Breast epithelium (tissue), 4 donors: ENCODE results near the gene KIF21B. TPM values are rescaled to one million over a fixed set of nuclear protein-coding genes. Genes with fewer than 3 reads are reported as not detected.

Source experiments
- DNase-seq, 2 donors: peaks; one replicate each; pipeline ENCODE4 v3.0.0-alpha.2; 2019; ENCODE audit warnings: low spot score in 2 of 2
- H3K27ac ChIP-seq, 2 donors: fragments of 200-600 bp; sonication (generic) in 1 of 2; one replicate each; pipeline ENCODE4 v1.5.1; 2016 to 2019; ENCODE audit warnings: mild to moderate bottlenecking in 1 of 2
- H3K27me3 ChIP-seq, 2 donors: fragments of 200-600 bp; sonication (generic) in 1 of 2; one replicate each; pipeline versions ENCODE4 v1.5.1 to v1.6.0; 2017 to 2019; ENCODE audit warnings: control low read depth in 1 of 2, mild to moderate bottlenecking in 1 of 2
- H3K36me3 ChIP-seq: fragments of 200-600 bp; one replicate; pipeline ENCODE4 v1.5.1; 2019
- H3K4me1 ChIP-seq, 2 donors: fragments of 200-600 bp; sonication (generic); one replicate each; pipeline ENCODE4 v1.5.1; 2016 to 2019; ENCODE audit warnings: control low read depth in 1 of 2
- H3K4me3 ChIP-seq, 3 donors: fragments of 200-600 bp; sonication (generic); 1 replicate in 2 of 3; 2 replicates in 1 of 3; pipeline ENCODE4 v1.5.1; 2016 to 2019; ENCODE audit warnings: mild to moderate bottlenecking in 3 of 3, moderate library complexity in 2 of 3
- H3K9me3 ChIP-seq, 2 donors: fragments of 200-600 bp; sonication (generic) in 1 of 2; one replicate each; pipeline ENCODE4 v1.5.1; 2016 to 2019; ENCODE audit warnings: control low read depth in 1 of 2
- POLR2A ChIP-seq: fragments of 450-650 bp; IDR thresholded peaks from one replicate; pipeline ENCODE4 v1.6.1; 2016; ENCODE audit warnings: antibody characterized with exemption, mild to moderate bottlenecking, moderate library complexity
- POLR2AphosphoS5 ChIP-seq, 3 donors: sonication (generic); formaldehyde crosslinking; IDR thresholded peaks; one replicate each; pipeline ENCODE4 v1.6.1; 2017; ENCODE audit warnings: antibody characterized with exemption in 3 of 3
- intact Hi-C: fragments of 100-400 bp; cut with DNase I; formaldehyde crosslinking; loops from one replicate; pipeline ENCODE4 v1.15.1; 2023; ENCODE audit warnings: low total_unique reads
- total RNA-seq, 3 donors: library from RNA; depleted of rRNA; stranded (reverse); fragments of >200 nt; gene quantifications; one replicate each; pipeline ENCODE4 v1.1.0, GENCODE V29; 2016
- TF ChIP-seq, protein P1 (sequence below), 3 donors: fragments of 450-650 bp; IDR thresholded peaks; one replicate each; pipeline ENCODE4 v1.5.1; 2016 to 2017; ENCODE audit warnings: antibody characterized with exemption in 3 of 3, mild to moderate bottlenecking in 3 of 3, moderate library complexity in 3 of 3

The KIF21B gene
- total RNA-seq, 3 donors from 2014 or later = 0.96 to 2.6 (median 1.3) TPM

GRCh38 chr1:201039876-201040275, 16.4 kb upstream of the KIF21B start:
- H3K9me3 ChIP-seq = no peaks in the 10 kb centered on the region
- H3K27me3 ChIP-seq = peaks cover 0 to 5% of the 10 kb centered on the region in 2 donors
- intact Hi-C loops = loop anchor here (10.0 kb wide), 1 partner anchor 65 kb away; no protein-coding TSS in a partner anchor
- no peak for TF ChIP-seq POLR2A
- H3K4me3 ChIP-seq = no peak overlapping the region
- H3K4me1 ChIP-seq = no peaks in the 10 kb centered on the region
- DNase-seq = no peak
- H3K27ac ChIP-seq = no peak overlapping the region
- H3K36me3 ChIP-seq = no peaks in the 10 kb centered on the region

DNA sequence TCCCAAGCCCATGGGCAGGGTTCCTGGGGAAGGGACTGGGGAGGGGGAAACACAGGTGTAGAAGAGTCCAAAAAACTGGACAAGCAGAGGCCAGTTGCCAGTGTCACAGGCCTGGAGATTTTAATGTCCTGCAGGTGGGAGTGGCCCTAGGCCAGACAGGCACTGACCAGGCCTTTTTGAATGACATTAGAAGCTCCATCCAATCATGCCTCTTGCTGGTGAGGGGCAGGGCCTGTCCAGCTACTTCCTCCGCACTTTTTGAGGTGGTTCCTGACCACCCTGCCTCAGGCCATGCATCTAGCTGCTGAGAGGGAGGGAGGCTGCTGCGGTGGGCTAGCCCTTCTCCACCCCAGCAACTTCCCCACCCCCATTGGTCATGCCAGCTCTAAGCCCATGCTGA, 15.9 kb upstream of the KIF21B start:
- Histone ChIP-seq H3K27me3 (peaks cover 0 to 5% of the 10 kb centered on the region in 2 donors), H3K4me3 (no peak overlapping the region), H3K4me1 (no peaks in the 10 kb centered on the region), H3K36me3 (no peaks in the 10 kb centered on the region), H3K9me3 (no peaks in the 10 kb centered on the region), H3K27ac (no peak overlapping the region)
- no peak for DNase-seq
- TF ChIP-seq, protein P1, sequence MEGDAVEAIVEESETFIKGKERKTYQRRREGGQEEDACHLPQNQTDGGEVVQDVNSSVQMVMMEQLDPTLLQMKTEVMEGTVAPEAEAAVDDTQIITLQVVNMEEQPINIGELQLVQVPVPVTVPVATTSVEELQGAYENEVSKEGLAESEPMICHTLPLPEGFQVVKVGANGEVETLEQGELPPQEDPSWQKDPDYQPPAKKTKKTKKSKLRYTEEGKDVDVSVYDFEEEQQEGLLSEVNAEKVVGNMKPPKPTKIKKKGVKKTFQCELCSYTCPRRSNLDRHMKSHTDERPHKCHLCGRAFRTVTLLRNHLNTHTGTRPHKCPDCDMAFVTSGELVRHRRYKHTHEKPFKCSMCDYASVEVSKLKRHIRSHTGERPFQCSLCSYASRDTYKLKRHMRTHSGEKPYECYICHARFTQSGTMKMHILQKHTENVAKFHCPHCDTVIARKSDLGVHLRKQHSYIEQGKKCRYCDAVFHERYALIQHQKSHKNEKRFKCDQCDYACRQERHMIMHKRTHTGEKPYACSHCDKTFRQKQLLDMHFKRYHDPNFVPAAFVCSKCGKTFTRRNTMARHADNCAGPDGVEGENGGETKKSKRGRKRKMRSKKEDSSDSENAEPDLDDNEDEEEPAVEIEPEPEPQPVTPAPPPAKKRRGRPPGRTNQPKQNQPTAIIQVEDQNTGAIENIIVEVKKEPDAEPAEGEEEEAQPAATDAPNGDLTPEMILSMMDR (IDR thresholded peaks at IDR 0.05) = no peak
- TF ChIP-seq POLR2AphosphoS5 (IDR thresholded peaks at IDR 0.05) (no peak), POLR2A (no peak)
- intact Hi-C loops = no loop called here

DNA sequence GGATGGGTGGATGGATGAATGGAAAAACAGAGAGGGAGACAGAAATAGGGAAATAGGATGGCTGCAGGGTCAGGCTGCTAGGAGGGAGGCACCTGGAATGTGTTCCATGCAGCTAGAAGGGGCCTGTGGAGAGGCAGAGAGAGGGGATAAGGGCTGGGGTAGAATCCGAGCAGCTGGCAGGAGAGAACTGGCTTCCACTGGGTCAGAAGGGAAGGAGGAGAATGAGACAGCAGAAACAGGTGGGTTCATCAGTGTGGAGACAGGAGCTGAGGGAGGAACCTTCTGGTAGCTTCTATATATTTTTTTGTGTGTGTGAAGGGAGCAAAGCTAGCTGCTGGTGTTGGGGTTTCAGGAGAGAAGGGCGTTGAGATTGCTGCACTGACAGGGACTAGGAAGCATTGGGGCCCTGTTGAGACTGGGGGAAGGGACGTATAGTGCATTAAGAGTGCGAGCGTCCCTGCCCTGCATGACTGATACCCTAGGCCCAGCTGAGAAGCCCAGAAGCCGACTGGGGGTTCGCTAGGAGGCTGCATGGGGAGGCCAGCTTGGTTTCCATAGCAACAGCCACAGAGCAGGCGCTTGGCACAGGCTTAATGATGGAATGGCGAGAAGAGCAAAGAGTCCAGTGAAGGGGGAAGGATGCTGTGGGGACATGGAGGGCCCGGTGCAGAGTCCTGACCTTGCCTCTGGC, 14.8 kb upstream of the KIF21B start:
- Histone ChIP-seq H3K9me3 (no peaks in the 10 kb centered on the region), H3K27me3 (peaks cover 0 to 5% of the 10 kb centered on the region in 2 donors), H3K36me3 (no peaks in the 10 kb centered on the region), H3K27ac (no peak overlapping the region), H3K4me1 (no peaks in the 10 kb centered on the region), H3K4me3 (no peak overlapping the region)
- TF ChIP-seq POLR2A (no peak), POLR2AphosphoS5 (IDR thresholded peaks at IDR 0.05) (no peak)
- DNase-seq = no peak
- intact Hi-C loops = no loop called here

- intact Hi-C loops = no loop called here
- TF ChIP-seq POLR2AphosphoS5 (IDR thresholded peaks at IDR 0.05) (no peak), POLR2A (no peak)
- TF ChIP-seq, protein P1 (IDR thresholded peaks at IDR 0.05) = no peak
- no peak for DNase-seq
- Histone ChIP-seq H3K27ac (no peak overlapping the region), H3K27me3 (peaks cover 0 to 5% of the 10 kb centered on the region in 2 donors), H3K36me3 (no peaks in the 10 kb centered on the region), H3K4me1 (no peaks in the 10 kb centered on the region), H3K4me3 (no peak overlapping the region), H3K9me3 (no peaks in the 10 kb centered on the region)
Measured at GRCh38 chr1:201036188-201036842, 12.8 kb upstream of the KIF21B start.

DNA sequence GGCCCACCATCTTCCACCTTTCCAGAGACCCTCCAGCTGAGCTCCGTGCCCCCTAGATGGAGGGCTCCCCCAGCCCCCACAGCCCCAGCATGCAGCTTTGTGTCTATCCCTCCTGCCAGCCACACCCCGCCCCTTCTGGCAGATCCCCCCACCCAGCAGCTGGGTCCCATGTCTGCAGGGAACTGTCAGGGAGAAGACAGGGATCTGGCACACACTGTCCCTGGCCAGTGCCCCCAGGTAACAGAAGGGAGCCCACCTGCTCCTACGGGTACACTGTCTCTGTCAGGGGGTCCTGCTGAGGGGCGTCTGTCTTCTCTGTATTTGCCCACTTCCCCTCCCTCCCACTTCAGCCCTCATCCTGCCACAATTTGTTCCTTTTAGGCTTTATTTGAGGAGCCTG, 11.2 kb upstream of the KIF21B start:
- DNase-seq = no peak
- intact Hi-C loops = no loop called here
- peaks cover 0 to 5% of the 10 kb centered on the region in 2 donors for H3K27me3 ChIP-seq
- TF ChIP-seq POLR2AphosphoS5 (IDR thresholded peaks at IDR 0.05) (no peak), POLR2A (no peak)
- TF ChIP-seq, protein P1 (IDR thresholded peaks at IDR 0.05) = no peak
- H3K4me3 ChIP-seq = no peak overlapping the region
- no peaks in the 10 kb centered on the region for H3K9me3 ChIP-seq
- no peaks in the 10 kb centered on the region for H3K36me3 ChIP-seq
- H3K4me1 ChIP-seq = no peaks in the 10 kb centered on the region
- no peak overlapping the region for H3K27ac ChIP-seq

DNA sequence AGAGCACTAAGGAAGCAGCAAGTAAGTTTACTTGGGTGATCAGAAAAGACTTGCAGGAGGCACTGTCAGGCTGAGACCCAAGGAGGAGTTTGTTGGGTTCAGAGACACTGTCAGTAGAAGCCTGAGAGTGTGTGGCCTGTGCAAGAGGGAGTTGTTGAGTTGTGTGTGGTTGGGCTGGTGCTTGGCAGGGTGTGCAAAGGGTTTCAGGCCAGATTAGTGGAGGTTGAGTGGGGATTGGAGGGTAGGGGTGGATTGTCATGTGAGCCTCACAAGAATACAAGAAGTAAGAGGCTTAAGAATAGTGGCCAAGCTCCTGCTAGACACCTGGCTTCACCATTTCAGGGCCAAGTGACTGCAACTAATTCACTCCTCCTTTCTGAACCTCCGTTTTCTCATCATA, 8.9 kb upstream of the KIF21B start:
- H3K36me3 ChIP-seq = no peaks in the 10 kb centered on the region
- H3K27me3 ChIP-seq = peaks cover 0 to 5% of the 10 kb centered on the region in 2 donors
- no peak overlapping the region for H3K27ac ChIP-seq
- TF ChIP-seq POLR2A (no peak), POLR2AphosphoS5 (IDR thresholded peaks at IDR 0.05) (no peak)
- TF ChIP-seq, protein P1 (IDR thresholded peaks at IDR 0.05) = no peak
- H3K9me3 ChIP-seq = no peaks in the 10 kb centered on the region
- H3K4me3 ChIP-seq = no peak overlapping the region
- H3K4me1 ChIP-seq = no peaks in the 10 kb centered on the region
- intact Hi-C loops = no loop called here
- DNase-seq = no peak
